Activated naive CD4-positive, alpha-beta T cell treated with anti-CD3 and anti-CD28 coated beads for 36 hours (primary cell): ENCODE measurements around the gene SLC41A3. TPM values are rescaled to one million over a fixed set of nuclear protein-coding genes. Genes with fewer than 3 reads are reported as not detected.

ENCODE experiments used
- CTCF ChIA-PET: fragments of 350-600 bp; sonication (Branson Sonifier 250); formaldehyde crosslinking; loops from one replicate; lab custom pipeline; 2021; ENCODE audit warnings: antibody characterized with exemption; lab: Charles Lee
- DNase-seq: peaks from one replicate; pipeline ENCODE4 v3.0.0-alpha.2; 2020
- H3K27ac Mint-ChIP-seq: one replicate; pipeline ENCODE4 v1.8.0; 2021; ENCODE audit warnings: mild to moderate bottlenecking, mixed read lengths
- H3K27me3 Mint-ChIP-seq: one replicate; pipeline ENCODE4 v1.8.0; 2021; ENCODE audit warnings: low read depth, mixed read lengths
- H3K36me3 Mint-ChIP-seq: one replicate; pipeline ENCODE4 v1.8.0; 2021; ENCODE audit warnings: low read depth, mixed read lengths
- H3K4me1 Mint-ChIP-seq: one replicate; pipeline ENCODE4 v1.8.0; 2021; ENCODE audit warnings: low read depth, mixed read lengths
- H3K4me3 Mint-ChIP-seq: one replicate; pipeline ENCODE4 v1.8.0; 2021; ENCODE audit warnings: mild to moderate bottlenecking, moderate library complexity, mixed read lengths
- H3K9me3 Mint-ChIP-seq: one replicate; pipeline ENCODE4 v1.8.0; 2021; ENCODE audit warnings: mixed read lengths
- intact Hi-C: fragments of 100-400 bp; cut with micrococcal nuclease; formaldehyde crosslinking; loops from one replicate; pipeline ENCODE4 v1.15.1; 2023
- total RNA-seq, 2 experiments: library from RNA; stranded (reverse); gene quantifications; one replicate each; pipeline ENCODE4 v1.2.3, GENCODE V29; 2021

The SLC41A3 gene
- total RNA-seq, 2 experiments from 2014 or later = 24.0 to 24.7 TPM

DNA sequence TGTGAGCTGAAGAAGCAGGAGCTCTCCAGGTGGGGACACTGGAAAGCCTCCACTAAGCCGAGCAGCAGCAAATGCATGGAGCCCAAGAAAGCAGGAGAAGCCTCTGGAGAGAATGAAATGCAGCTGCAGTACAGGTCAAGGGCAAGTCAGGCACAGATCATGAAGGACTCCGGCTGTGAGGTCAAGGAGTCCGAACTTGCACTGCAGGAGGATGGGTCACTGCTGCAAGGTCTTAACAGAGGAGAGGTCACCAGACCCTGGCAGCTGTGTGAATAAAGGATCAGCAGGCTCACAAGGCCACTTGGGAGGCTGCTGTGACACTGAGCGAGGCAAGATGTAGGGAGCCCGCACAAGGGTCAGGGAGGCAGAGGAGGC, 24.7 kb upstream of the SLC41A3 start:
- H3K27me3 Mint-ChIP-seq = no peaks in the 10 kb centered on the region
- intact Hi-C loops = no loop called here
- H3K36me3 Mint-ChIP-seq = no peaks in the 10 kb centered on the region
- no peaks in the 10 kb centered on the region for H3K4me1 Mint-ChIP-seq
- CTCF ChIA-PET = no interaction called here
- no peaks in the 10 kb centered on the region for H3K9me3 Mint-ChIP-seq
- no peak overlapping the region for H3K4me3 Mint-ChIP-seq
- no peak for DNase-seq
- H3K27ac Mint-ChIP-seq = no peak overlapping the region

GRCh38 chr3:126107957-126108675, 24.2 kb upstream of the SLC41A3 start:
- Mint-ChIP-seq H3K4me3 (no peak overlapping the region), H3K27me3 (no peaks in the 10 kb centered on the region), H3K36me3 (no peaks in the 10 kb centered on the region), H3K27ac (no peak overlapping the region), H3K9me3 (no peaks in the 10 kb centered on the region), H3K4me1 (no peaks in the 10 kb centered on the region)
- intact Hi-C loops = no loop called here
- no peak for DNase-seq
- CTCF ChIA-PET = no interaction called here

DNA sequence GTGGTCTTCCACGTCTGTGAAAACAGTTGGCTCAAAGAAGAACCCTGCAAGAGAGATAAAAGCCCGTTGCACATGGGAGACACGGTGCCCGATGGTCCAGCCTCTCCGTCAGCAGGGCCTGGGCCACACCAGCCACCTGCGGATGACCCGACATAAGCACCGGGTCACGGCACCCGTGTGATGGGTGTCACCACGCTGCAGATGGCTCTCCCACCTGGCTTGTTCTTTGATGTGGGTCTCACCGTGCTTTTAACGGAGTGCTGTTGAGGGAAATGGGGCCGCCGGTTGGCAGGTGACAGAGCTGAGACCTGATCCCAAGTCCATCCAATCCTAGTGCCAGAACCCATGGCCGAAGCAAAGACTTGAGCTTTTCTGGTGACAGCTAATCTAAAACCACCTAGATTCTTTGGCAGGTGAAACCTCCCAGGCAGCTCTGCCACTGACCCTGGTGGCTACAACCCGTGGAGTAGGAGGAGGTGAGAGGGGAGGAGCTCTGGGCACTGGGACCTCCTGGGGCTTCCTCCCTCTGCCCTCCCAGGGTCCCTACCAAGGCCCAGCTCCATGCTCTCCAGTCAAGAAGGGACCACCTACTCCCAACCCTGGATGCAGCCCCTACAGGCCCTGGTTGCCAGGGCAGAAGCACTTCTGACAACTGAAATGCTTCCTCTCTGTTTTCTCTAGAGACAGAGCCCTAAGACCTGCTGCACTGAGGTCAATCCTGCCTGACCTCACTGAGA, 23.4 kb upstream of the SLC41A3 start:
- CTCF ChIA-PET = no interaction called here
- Mint-ChIP-seq H3K4me1 (no peaks in the 10 kb centered on the region), H3K36me3 (no peaks in the 10 kb centered on the region), H3K4me3 (no peak overlapping the region), H3K27me3 (no peaks in the 10 kb centered on the region), H3K9me3 (no peaks in the 10 kb centered on the region), H3K27ac (no peak overlapping the region)
- intact Hi-C loops = no loop called here
- DNase-seq = no peak

DNA sequence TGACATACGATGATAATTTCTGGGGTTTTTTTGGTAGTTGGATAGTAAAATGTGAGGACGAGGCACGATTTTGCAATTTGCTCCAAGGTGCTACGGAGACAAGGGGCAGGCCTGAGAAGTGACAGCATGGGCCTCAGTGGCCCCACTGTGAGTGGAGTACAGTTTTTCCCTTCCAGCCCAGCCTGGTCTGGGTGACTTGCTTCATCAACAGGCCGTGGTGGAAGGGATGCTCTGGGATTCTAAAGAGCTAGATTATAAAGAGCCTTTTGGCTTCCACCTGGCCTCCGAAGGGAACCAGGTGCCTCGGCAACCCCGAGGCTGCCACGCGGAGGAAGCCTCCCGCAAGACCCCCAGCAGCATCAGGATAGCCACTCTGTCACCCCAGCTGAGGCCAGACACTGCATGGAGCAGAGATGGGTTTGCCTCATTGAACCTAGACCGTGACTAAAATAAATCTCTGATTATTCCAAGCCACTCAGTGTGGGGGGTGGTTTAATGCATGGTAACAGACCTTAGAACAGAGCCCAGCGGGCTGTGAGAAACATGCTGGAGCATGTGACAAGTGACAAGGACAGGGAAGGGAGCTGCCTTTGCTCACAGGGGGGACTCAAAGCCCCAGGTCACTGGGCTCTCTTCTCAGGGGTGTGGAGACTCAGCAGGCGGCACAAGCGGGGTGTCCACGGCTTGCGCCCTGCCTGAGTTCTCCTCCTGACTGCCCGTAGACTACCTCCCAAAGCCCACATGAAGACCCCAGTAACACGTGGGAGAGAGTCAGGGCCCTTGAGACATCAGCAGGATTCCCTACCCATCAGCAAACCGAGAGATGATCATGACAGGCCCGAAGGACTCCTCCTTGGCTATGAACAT, 22.6 kb upstream of the SLC41A3 start:
- DNase-seq = no peak
- Mint-ChIP-seq H3K9me3 (no peaks in the 10 kb centered on the region), H3K4me3 (no peak overlapping the region), H3K36me3 (no peaks in the 10 kb centered on the region), H3K27me3 (no peaks in the 10 kb centered on the region), H3K27ac (no peak overlapping the region), H3K4me1 (no peaks in the 10 kb centered on the region)
- intact Hi-C loops = no loop called here
- CTCF ChIA-PET = no interaction called here

GRCh38 chr3:126105691-126106187, 21.8 kb upstream of the SLC41A3 start:
- no peaks in the 10 kb centered on the region for H3K4me1 Mint-ChIP-seq
- no peaks in the 10 kb centered on the region for H3K9me3 Mint-ChIP-seq
- no peak for DNase-seq
- intact Hi-C loops = no loop called here
- no peaks in the 10 kb centered on the region for H3K36me3 Mint-ChIP-seq
- H3K27ac Mint-ChIP-seq = no peak overlapping the region
- H3K27me3 Mint-ChIP-seq = no peaks in the 10 kb centered on the region
- no peak overlapping the region for H3K4me3 Mint-ChIP-seq
- CTCF ChIA-PET = no interaction called here

GRCh38 chr3:126104742-126105605, 21.1 kb upstream of the SLC41A3 start:
- no peak for DNase-seq
- intact Hi-C loops = no loop called here
- Mint-ChIP-seq H3K4me1 (no peaks in the 10 kb centered on the region), H3K9me3 (no peaks in the 10 kb centered on the region), H3K4me3 (no peak overlapping the region), H3K27ac (no peak overlapping the region), H3K27me3 (no peaks in the 10 kb centered on the region), H3K36me3 (no peaks in the 10 kb centered on the region)
- CTCF ChIA-PET = no interaction called here

GRCh38 chr3:126104028-126104635, 20.2 kb upstream of the SLC41A3 start:
- intact Hi-C loops = no loop called here
- no peaks in the 10 kb centered on the region for H3K36me3 Mint-ChIP-seq
- no peak overlapping the region for H3K27ac Mint-ChIP-seq
- no peaks in the 10 kb centered on the region for H3K9me3 Mint-ChIP-seq
- H3K27me3 Mint-ChIP-seq = no peaks in the 10 kb centered on the region
- no peaks in the 10 kb centered on the region for H3K4me1 Mint-ChIP-seq
- H3K4me3 Mint-ChIP-seq = no peak overlapping the region
- DNase-seq = no peak
- CTCF ChIA-PET = no interaction called here

DNA sequence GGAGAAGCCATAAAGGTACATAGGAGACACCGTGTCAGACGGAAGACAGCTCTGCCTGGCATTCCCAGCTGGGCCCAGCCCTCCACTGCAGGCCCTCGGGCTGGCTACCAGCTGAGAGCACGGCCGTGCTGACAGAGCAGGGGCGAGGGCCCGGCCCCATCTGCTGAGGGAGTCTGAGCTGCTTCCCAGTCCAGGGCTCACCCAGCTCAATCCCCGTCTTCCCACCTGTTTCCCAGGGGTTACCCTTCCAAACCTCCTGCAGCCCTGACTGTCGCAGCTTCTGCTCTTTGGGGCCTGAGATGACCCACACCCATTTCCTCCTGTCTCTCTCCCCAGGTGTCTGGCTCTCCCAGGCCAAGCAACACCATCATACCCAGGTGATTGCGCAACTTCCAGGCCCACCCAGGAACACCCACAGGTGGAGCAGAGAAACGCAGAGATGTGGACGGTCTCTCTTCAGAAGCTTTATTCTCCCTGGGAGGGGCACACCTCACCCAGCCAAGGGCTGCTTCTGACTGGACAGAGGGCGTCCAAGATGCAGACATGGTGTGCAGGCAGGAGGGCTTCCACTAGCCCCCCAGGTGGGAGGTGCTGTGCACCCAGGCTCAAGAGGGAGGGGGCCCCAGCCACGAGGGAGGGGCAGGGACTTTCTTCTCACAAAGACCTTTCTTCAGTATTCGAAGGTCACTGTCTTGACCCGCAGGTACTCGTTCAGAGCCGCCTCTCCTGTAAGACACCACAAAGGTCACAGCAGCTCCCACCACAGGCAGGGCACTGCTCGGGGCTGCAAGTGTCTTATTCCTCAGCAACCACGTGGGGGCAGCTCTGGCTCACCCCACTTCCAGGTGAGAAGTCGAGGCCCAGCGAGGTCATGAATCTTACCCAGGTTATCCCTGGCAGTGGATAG, 19.4 kb upstream of the SLC41A3 start:
- no peak for DNase-seq
- Mint-ChIP-seq H3K4me1 (no peaks in the 10 kb centered on the region), H3K36me3 (no peaks in the 10 kb centered on the region), H3K9me3 (no peaks in the 10 kb centered on the region), H3K27ac (no peak overlapping the region), H3K4me3 (no peak overlapping the region), H3K27me3 (no peaks in the 10 kb centered on the region)
- intact Hi-C loops = no loop called here
- CTCF ChIA-PET = interaction anchor here (0.5 kb wide), 1 partner anchor 131 kb away, joined by 5 read pairs; no protein-coding TSS in a partner anchor

GRCh38 chr3:126102530-126102951, 18.6 kb upstream of the SLC41A3 start:
- H3K27ac Mint-ChIP-seq = no peak overlapping the region
- CTCF ChIA-PET = interaction anchor here (0.5 to 0.8 kb wide), 2 partner anchors 83 to 131 kb away, joined by 3 to 5 read pairs; no protein-coding TSS in a partner anchor
- peaks cover 2% of the 10 kb centered on the region for H3K9me3 Mint-ChIP-seq
- no peaks in the 10 kb centered on the region for H3K4me1 Mint-ChIP-seq
- H3K36me3 Mint-ChIP-seq = no peaks in the 10 kb centered on the region
- no peaks in the 10 kb centered on the region for H3K27me3 Mint-ChIP-seq
- no peak for DNase-seq
- intact Hi-C loops = no loop called here
- no peak overlapping the region for H3K4me3 Mint-ChIP-seq

DNA sequence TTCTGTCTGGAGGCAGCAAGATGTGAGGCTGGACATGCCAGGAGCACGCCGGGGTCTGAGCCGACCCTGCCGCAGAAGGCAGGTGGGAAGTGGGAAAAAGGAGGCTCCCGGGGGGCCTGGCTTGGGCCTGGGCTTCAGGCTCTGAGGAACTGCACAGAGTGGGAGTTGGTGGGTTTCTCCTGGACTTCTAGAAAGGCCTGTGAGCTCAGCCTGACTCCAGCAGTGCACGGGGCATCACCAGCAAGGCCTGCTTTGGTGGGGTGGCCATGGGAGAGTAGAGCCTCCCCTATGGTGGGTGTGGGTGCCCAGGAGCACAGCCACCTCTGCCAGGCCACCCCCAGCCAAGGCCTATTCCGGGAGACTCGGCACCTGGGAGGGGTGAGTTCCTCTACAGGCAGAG, 18.1 kb upstream of the SLC41A3 start:
- Mint-ChIP-seq H3K27me3 (no peaks in the 10 kb centered on the region), H3K27ac (no peak overlapping the region), H3K4me1 (no peaks in the 10 kb centered on the region), H3K9me3 (peaks cover 4% of the 10 kb centered on the region), H3K36me3 (no peaks in the 10 kb centered on the region), H3K4me3 (no peak overlapping the region)
- CTCF ChIA-PET = interaction anchor here (0.8 kb wide), 1 partner anchor 82 kb away, joined by 3 read pairs; no protein-coding TSS in a partner anchor
- no peak for DNase-seq
- intact Hi-C loops = no loop called here
